GM12878 (cell line): Measurements from ENCODE around the gene IQGAP1. TPM values are rescaled to one million over a fixed set of nuclear protein-coding genes. Genes with fewer than 3 reads are reported as not detected.

Experiments
- ATAC-seq: fragments of 200-7000 bp; cut with Tn5 transposase; 3 replicates; pipeline ENCODE4 v1.9.1; 2020; ENCODE audit warnings: mild to moderate bottlenecking, moderate library complexity
- BruUV-seq: library from RNA; stranded (reverse); fragments of 400-500 nt; replicated peaks from 2 replicates; lab custom pipeline; 2021; lab: Mats Ljungman, UMichigan
- CTCF ChIA-PET: fragments of 300-600 bp; sonication (Branson Sonifier 250); formaldehyde crosslinking; extraction: SDS; loops from one replicate; lab custom pipeline; 2021; ENCODE audit warnings: inconsistent platforms; lab: Yijun Ruan, JAX
- POLR2A ChIA-PET: fragments of 350-600 bp; formaldehyde crosslinking; extraction: SDS; loops from one replicate; lab custom pipeline; 2021; ENCODE audit warnings: inconsistent platforms; lab: Charles Lee
- RAD21 ChIA-PET: fragments of 300-600 bp; sonication (Branson Sonifier 250); formaldehyde crosslinking; loops from one replicate; lab custom pipeline; 2023; ENCODE audit warnings: antibody characterized with exemption; ENCODE audit not compliant: unreplicated experiment; lab: Charles Lee
- SMC1A ChIA-PET: fragments of 300-600 bp; sonication (Branson Sonifier 250); formaldehyde crosslinking; loops from one replicate; lab custom pipeline; 2023; ENCODE audit not compliant: unreplicated experiment, uncharacterized antibody; lab: Charles Lee
- DNase-seq: peaks from one replicate; pipeline ENCODE4 v3.0.0-alpha.2; 2011; ENCODE audit warnings: low read depth, low spot score
- FAIRE-seq: peaks from 3 replicates; lab custom pipeline; 2011; peaks lifted over from hg19 to GRCh38; lab: Jason Lieb, UNC
- H2AFZ ChIP-seq: 2 replicates; pipeline ENCODE4 v1.6.0; 2011; ENCODE audit warnings: low read depth, low read length, control low read depth; ENCODE audit not compliant: control insufficient read depth
- H3K27ac ChIP-seq: 2 replicates; pipeline ENCODE4 v1.5.1; 2011; ENCODE audit warnings: control low read depth; ENCODE audit not compliant: control insufficient read depth, insufficient read depth
- H3K27me3 ChIP-seq, 2 experiments: replicated peaks in 1 of 2; 2 replicates each; pipeline versions ENCODE4 v1.6.0 to v1.6.1; 2011; ENCODE audit warnings: low read length in 1 of 2; ENCODE audit not compliant: control insufficient read depth in 2 of 2, insufficient read depth in 2 of 2
- H3K36me3 ChIP-seq, 2 experiments: 2 replicates each; pipeline ENCODE4 v1.5.1; 2011; ENCODE audit warnings: low read length in 1 of 2; ENCODE audit not compliant: control insufficient read depth in 2 of 2, insufficient read depth in 2 of 2
- H3K4me1 ChIP-seq: 2 replicates; pipeline ENCODE4 v1.6.1; 2011; ENCODE audit warnings: mild to moderate bottlenecking, low read length, moderate library complexity, mixed read lengths; ENCODE audit not compliant: control insufficient read depth, insufficient read depth
- H3K4me2 ChIP-seq: 2 replicates; pipeline ENCODE4 v1.6.0; 2011; ENCODE audit warnings: control low read depth; ENCODE audit not compliant: control insufficient read depth, insufficient read depth
- H3K4me3 ChIP-seq: fragments of 200-600 bp; sonication (generic); 2 replicates; pipeline ENCODE4 v1.5.1; 2016
- H3K79me2 ChIP-seq: 2 replicates; pipeline ENCODE4 v1.6.0; 2011; ENCODE audit warnings: low read length; ENCODE audit not compliant: control insufficient read depth, insufficient read depth
- H3K9ac ChIP-seq: 2 replicates; pipeline ENCODE4 v1.8.0; 2011; ENCODE audit warnings: low read length, control low read depth, mixed read lengths; ENCODE audit not compliant: control insufficient read depth, insufficient read depth
- H3K9me3 ChIP-seq: replicated peaks from 3 replicates; pipeline ENCODE4 v1.5.1; 2011; ENCODE audit warnings: mild to moderate bottlenecking, low read length; ENCODE audit not compliant: control insufficient read depth, insufficient read depth
- H4K20me1 ChIP-seq: 2 replicates; pipeline ENCODE4 v1.6.0; 2011; ENCODE audit not compliant: control insufficient read depth, insufficient read depth
- KAT2A ChIP-seq: conservative IDR thresholded peaks from 2 replicates; pipeline ENCODE4 v1.6.1; 2011; ENCODE audit warnings: low read depth, low read length; ENCODE audit not compliant: control insufficient read depth
- SMC3 ChIP-seq: IDR thresholded peaks from 2 replicates; pipeline ENCODE4 v1.6.1; 2011; ENCODE audit warnings: low read length, improper control_type of control experiment, borderline replicate concordance
- TCF12 ChIP-seq: IDR thresholded peaks from 2 replicates; pipeline ENCODE4 v1.6.1; 2011; ENCODE audit warnings: low read depth, mild to moderate bottlenecking, low read length
- ZBED1 ChIP-seq: IDR thresholded peaks from 2 replicates; pipeline ENCODE4 v1.6.1; 2016; ENCODE audit warnings: borderline replicate concordance
- WGBS: methylation state at CpG from one replicate; pipeline ENCODE4 v1.1.6; 2016; ENCODE audit warnings: low lambda C conversion rate; ENCODE audit not compliant: insufficient replicate concordance, insufficient coverage; ENCODE audit errors: missing lambda C conversion rate; 5-methylcytosine and 5-hydroxymethylcytosine counted together
- in situ Hi-C: fragments of 300-500 bp; cut with MboI; formaldehyde crosslinking; loops from 9 replicates; pipeline ENCODE4 v1.14.3; 2018; ENCODE audit warnings: mixed read lengths
- intact Hi-C: fragments of 100-400 bp; cut with micrococcal nuclease; formaldehyde crosslinking; loops from one replicate; pipeline ENCODE4 v1.14.2; 2022; ENCODE audit not compliant: unreplicated experiment
- polyA plus RNA-seq, 11 experiments: library from polyadenylated mRNA; depleted of rRNA in 4 of 11; unstranded in 6 of 11; stranded (reverse) in 5 of 11; fragments of >200 nt; fragmentation: Nextera tagmentation in 4 of 11; fragmentation: Illumina TruSeq in 1 of 11; extraction: Ambion mirVana in 4 of 11; extraction: Trizol in 1 of 11; gene quantifications; 1 replicate in 1 of 11; 2 replicates in 10 of 11; pipeline versions ENCODE4 v1.2.1 to v1.2.3, GENCODE V29; 2011 to 2016; ENCODE audit warnings: inconsistent platforms in 2 of 11, missing spikeins in 2 of 11, low read depth in 1 of 11
- total RNA-seq, 4 experiments: library from RNA; depleted of rRNA in 3 of 4; stranded (reverse); fragments of >200 nt in 3 of 4; fragmentation: Illumina TruSeq in 1 of 4; extraction: Trizol in 1 of 4; gene quantifications; 2 replicates each; pipeline versions ENCODE4 v1.2.1 to v1.2.3, GENCODE V29; 2013 to 2021
- TF ChIP-seq, protein P1 (sequence below): IDR thresholded peaks from 2 replicates; pipeline ENCODE4 v1.6.1; 2012; ENCODE audit warnings: low read depth, low read length, improper control_type of control experiment
- TF ChIP-seq, protein P2 (sequence below): fragments of 450-650 bp; IDR thresholded peaks from 2 replicates; pipeline ENCODE4 v1.6.1; 2018; ENCODE audit warnings: borderline replicate concordance, mild to moderate bottlenecking; ENCODE audit not compliant: partially characterized antibody
- TF ChIP-seq, protein P3 (sequence below): fragments of 450-650 bp; IDR thresholded peaks from 2 replicates; pipeline ENCODE4 v1.6.1; 2017; ENCODE audit warnings: low read depth, mild to moderate bottlenecking, moderate library complexity

The IQGAP1 gene
- total and polyA plus RNA-seq, 10 of the 15 experiments (the other 5 are each of a cell fraction or from before 2014, with no cell fraction given), result 65.2 to 250 (median 112) TPM

DNA sequence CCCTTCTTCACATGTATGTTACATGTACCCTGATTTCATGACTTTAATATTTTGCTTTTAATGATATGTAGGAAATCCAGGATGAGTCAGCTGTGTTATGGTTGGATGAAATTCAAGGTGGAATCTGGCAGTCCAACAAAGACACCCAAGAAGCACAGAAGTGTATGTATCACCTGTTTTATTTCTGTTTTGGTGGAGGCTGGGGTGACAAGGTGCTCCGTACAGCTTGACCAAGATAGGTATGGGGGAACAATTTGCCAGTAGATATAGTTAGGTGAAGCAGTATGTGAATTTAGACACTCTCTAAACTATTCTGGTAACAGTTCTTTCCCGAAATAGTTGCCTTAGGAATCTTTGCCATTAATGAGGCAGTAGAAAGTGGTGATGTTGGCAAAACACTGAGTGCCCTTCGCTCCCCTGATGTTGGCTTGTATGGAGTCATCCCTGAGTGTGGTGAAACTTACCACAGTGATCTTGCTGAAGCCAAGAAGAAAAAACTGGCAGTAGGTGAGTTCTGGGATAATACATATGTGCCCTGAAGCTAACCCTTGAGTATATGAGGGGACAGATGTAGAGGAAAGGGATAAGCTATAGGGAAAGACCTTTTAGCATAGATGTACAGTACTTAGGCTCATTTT lies 78.0 kb downstream of the IQGAP1 start (continued):
- no peak for TF ChIP-seq KAT2A
- TF ChIP-seq, all 136 proteins: peak for 0

DNA sequence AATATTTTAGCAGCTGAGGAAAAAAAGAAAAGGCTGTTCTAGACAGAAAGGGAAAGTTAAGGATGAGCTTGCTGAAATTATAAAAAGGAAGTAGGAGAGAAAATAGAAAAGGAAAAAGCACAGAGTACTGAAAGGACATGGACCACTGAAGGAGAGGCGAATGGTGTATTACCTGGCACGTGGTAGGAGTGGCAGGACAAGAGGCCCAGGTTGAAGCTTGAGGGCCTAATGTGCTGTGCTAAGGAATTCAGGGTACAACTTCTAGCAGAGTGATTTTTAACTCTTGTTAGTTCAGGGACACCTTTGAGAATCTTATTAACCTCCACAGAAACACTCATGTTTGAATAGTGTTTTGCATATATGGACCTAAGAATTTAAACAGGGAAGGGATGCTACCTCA lies 81.7 kb downstream of the IQGAP1 start:
- WGBS, result 100% methylated on average over 2 of the region's 2 CpGs
- Histone ChIP-seq H3K27me3 (no peaks in the 10 kb centered on the region), H3K9me3 (no peaks in the 10 kb centered on the region), H3K4me1 (no peaks in the 10 kb centered on the region), H3K27ac (no peak overlapping the region), H3K79me2 (no peaks in the 10 kb centered on the region), H2AFZ (no peak overlapping the region), H3K4me3 (no peak overlapping the region), H3K4me2 (no peak overlapping the region), H3K9ac (no peak overlapping the region), H3K36me3 (peaks cover 26 to 31% of the 10 kb centered on the region in 2 experiments), H4K20me1 (no peaks in the 10 kb centered on the region)
- ChIA-PET CTCF (interaction anchor here (0.6 to 3.6 kb wide), 4 partner anchors 12 to 150 kb away, joined by 3 to 13 read pairs (median 6); no protein-coding TSS in a partner anchor), RAD21 (interaction anchor here (1.2 to 1.6 kb wide), 3 partner anchors 13 to 150 kb away, joined by 3 to 4 read pairs (median 3); no protein-coding TSS in a partner anchor), SMC1A (interaction anchor here (0.7 to 5.0 kb wide), 6 partner anchors 9 to 149 kb away, joined by 3 to 23 read pairs (median 4); no protein-coding TSS in a partner anchor), POLR2A (no interaction called here)
- DNase-seq (no peak), ATAC-seq (no peak), FAIRE-seq (peak; percentile 38)
- TF ChIP-seq ZBED1 (no peak), TCF12 (no peak), SMC3 (no peak)
- TF ChIP-seq, protein P1, sequence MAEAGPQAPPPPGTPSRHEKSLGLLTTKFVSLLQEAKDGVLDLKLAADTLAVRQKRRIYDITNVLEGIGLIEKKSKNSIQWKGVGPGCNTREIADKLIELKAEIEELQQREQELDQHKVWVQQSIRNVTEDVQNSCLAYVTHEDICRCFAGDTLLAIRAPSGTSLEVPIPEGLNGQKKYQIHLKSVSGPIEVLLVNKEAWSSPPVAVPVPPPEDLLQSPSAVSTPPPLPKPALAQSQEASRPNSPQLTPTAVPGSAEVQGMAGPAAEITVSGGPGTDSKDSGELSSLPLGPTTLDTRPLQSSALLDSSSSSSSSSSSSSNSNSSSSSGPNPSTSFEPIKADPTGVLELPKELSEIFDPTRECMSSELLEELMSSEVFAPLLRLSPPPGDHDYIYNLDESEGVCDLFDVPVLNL, result no peak
- TF ChIP-seq, protein P2, sequence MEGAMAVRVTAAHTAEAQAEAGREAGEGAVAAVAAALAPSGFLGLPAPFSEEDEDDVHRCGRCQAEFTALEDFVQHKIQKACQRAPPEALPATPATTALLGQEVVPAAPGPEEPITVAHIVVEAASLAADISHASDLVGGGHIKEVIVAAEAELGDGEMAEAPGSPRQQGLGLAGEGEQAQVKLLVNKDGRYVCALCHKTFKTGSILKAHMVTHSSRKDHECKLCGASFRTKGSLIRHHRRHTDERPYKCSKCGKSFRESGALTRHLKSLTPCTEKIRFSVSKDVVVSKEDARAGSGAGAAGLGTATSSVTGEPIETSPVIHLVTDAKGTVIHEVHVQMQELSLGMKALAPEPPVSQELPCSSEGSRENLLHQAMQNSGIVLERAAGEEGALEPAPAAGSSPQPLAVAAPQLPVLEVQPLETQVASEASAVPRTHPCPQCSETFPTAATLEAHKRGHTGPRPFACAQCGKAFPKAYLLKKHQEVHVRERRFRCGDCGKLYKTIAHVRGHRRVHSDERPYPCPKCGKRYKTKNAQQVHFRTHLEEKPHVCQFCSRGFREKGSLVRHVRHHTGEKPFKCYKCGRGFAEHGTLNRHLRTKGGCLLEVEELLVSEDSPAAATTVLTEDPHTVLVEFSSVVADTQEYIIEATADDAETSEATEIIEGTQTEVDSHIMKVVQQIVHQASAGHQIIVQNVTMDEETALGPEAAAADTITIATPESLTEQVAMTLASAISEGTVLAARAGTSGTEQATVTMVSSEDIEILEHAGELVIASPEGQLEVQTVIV, result no peak
- TF ChIP-seq, protein P3, sequence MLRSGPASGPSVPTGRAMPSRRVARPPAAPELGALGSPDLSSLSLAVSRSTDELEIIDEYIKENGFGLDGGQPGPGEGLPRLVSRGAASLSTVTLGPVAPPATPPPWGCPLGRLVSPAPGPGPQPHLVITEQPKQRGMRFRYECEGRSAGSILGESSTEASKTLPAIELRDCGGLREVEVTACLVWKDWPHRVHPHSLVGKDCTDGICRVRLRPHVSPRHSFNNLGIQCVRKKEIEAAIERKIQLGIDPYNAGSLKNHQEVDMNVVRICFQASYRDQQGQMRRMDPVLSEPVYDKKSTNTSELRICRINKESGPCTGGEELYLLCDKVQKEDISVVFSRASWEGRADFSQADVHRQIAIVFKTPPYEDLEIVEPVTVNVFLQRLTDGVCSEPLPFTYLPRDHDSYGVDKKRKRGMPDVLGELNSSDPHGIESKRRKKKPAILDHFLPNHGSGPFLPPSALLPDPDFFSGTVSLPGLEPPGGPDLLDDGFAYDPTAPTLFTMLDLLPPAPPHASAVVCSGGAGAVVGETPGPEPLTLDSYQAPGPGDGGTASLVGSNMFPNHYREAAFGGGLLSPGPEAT, result no peak
- intact Hi-C loops (no loop called here), in situ Hi-C loops (no loop called here)
- BruUV-seq, result TSS peak; percentile 8
